MCF 10A (cell line): ENCODE results near the gene ARHGAP44. TPM values are rescaled to one million over a fixed set of nuclear protein-coding genes. Genes with fewer than 3 reads are reported as not detected.
"Not testable (repeated sequence)": the region's sequence is repeated elsewhere in the genome, so short reads cannot be mapped to it uniquely, and the experiment has no call there.

ENCODE experiments used
- BruUV-seq: library from RNA; stranded (reverse); fragments of 400-500 nt; replicated peaks from 2 replicates; lab custom pipeline; 2021; lab: Mats Ljungman, UMichigan
- CTCF ChIA-PET: fragments of 300-600 bp; sonication (Branson Sonifier 250); formaldehyde crosslinking; extraction: SDS; loops from one replicate; lab custom pipeline; 2021; ENCODE audit warnings: antibody characterized with exemption, inconsistent platforms; lab: Yijun Ruan, JAX
- POLR2A ChIA-PET: fragments of 300-600, 350-650 bp; sonication (Branson Sonifier 250); formaldehyde crosslinking; extraction: SDS; loops from one replicate; lab custom pipeline; 2020; ENCODE audit warnings: antibody characterized with exemption, inconsistent platforms; lab: Yijun Ruan, JAX
- DNase-seq: peaks from one replicate; pipeline ENCODE4 v3.0.0-alpha.2; 2018; ENCODE audit not compliant: unreplicated experiment
- H3K27ac Mint-ChIP-seq: one replicate; pipeline ENCODE4 v1.8.0; 2022; ENCODE audit warnings: mild to moderate bottlenecking, low read depth, mixed read lengths; ENCODE audit not compliant: unreplicated experiment
- H3K27me3 Mint-ChIP-seq: one replicate; pipeline ENCODE4 v1.8.0; 2022; ENCODE audit warnings: mixed read lengths; ENCODE audit not compliant: insufficient read depth, unreplicated experiment
- H3K36me3 Mint-ChIP-seq: one replicate; pipeline ENCODE4 v1.8.0; 2022; ENCODE audit warnings: mild to moderate bottlenecking, moderate library complexity, mixed read lengths; ENCODE audit not compliant: insufficient read depth, unreplicated experiment
- H3K4me1 Mint-ChIP-seq: one replicate; pipeline ENCODE4 v1.8.0; 2022; ENCODE audit warnings: mixed read lengths; ENCODE audit not compliant: insufficient read depth, unreplicated experiment
- H3K4me3 Mint-ChIP-seq: one replicate; pipeline ENCODE4 v1.8.0; 2022; ENCODE audit warnings: mild to moderate bottlenecking, moderate library complexity, mixed read lengths; ENCODE audit not compliant: unreplicated experiment
- H3K9me3 Mint-ChIP-seq: one replicate; pipeline ENCODE4 v1.8.0; 2022; ENCODE audit warnings: mixed read lengths; ENCODE audit not compliant: unreplicated experiment
- intact Hi-C: fragments of 100-400 bp; cut with micrococcal nuclease; formaldehyde crosslinking; loops from 2 replicates; pipeline ENCODE4 v1.14.1; 2022
- total RNA-seq: library from RNA; stranded (reverse); gene quantifications from 2 replicates; pipeline ENCODE4 v1.2.3, GENCODE V29; 2022
- TF ChIP-seq, protein P1 (sequence below): fragments of 200-600 bp; IDR thresholded peaks from one replicate; pipeline ENCODE4 v1.8.0; 2022; ENCODE audit warnings: antibody characterized with exemption, mild to moderate bottlenecking; ENCODE audit not compliant: unreplicated experiment

Gene ARHGAP44
- total RNA-seq, 1 experiment from 2014 or later = 1.3 TPM

DNA sequence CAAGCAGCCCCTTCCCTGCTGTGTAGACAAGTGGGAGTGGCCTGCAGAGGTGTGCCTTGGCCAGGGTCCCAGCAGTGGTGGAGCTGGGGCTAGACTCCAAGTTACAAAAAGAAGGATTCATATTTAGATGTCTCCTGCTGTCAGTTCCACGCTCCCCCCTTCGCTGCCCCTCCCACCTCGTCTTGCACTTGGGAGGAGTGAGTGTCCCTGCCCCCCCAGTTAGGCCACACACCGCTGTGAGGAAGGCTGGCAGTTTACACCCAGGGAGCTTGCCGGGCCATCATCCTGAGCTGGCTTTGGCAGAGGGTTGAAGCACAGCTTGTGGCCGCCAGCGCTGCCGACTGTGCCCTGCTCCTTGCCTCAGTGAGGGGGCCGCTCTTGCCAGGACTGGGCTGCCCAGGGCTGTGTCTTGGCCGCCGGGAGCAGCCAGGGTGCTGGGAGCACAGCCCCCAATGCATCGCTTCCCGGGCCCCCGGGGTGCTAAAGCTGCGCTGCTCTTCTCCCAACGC lies 184.3 kb downstream of the ARHGAP44 start:
- Mint-ChIP-seq H3K4me3 (no peak overlapping the region), H3K27me3 (peaks cover 21% of the 10 kb centered on the region), H3K27ac (no peak overlapping the region), H3K4me1 (peaks cover 7% of the 10 kb centered on the region), H3K9me3 (no peaks in the 10 kb centered on the region), H3K36me3 (no peaks in the 10 kb centered on the region)
- intact Hi-C loops = no loop called here
- CTCF ChIA-PET = no interaction called here
- DNase-seq = no peak
- BruUV-seq = no TSS peak
- POLR2A ChIA-PET = no interaction called here
- TF ChIP-seq, protein P1, sequence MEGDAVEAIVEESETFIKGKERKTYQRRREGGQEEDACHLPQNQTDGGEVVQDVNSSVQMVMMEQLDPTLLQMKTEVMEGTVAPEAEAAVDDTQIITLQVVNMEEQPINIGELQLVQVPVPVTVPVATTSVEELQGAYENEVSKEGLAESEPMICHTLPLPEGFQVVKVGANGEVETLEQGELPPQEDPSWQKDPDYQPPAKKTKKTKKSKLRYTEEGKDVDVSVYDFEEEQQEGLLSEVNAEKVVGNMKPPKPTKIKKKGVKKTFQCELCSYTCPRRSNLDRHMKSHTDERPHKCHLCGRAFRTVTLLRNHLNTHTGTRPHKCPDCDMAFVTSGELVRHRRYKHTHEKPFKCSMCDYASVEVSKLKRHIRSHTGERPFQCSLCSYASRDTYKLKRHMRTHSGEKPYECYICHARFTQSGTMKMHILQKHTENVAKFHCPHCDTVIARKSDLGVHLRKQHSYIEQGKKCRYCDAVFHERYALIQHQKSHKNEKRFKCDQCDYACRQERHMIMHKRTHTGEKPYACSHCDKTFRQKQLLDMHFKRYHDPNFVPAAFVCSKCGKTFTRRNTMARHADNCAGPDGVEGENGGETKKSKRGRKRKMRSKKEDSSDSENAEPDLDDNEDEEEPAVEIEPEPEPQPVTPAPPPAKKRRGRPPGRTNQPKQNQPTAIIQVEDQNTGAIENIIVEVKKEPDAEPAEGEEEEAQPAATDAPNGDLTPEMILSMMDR = no peak

DNA sequence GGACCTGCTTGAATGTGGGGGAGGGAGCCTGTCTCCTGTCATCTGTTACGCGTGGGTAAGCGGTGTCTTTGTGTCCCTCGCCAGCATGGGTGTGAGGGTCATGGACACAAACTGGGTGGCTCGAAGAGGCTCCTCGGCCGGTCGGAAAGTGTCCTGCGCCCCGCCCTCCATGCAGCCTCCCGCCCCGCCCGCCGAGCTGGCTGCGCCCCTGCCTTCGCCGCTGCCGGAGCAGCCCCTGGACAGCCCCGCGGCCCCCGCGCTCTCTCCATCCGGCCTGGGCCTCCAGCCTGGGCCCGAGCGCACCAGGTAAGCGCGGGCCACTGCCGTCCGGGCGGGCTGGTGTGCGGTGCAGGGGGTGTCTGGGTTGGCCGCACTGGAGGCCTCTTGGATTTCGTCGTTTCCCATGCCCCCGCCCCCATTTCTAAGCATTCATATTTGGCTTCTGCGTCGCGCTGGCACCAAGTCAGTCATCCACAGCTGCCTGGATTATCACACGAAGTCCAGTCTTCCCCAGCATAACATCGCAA lies 184.8 kb downstream of the ARHGAP44 start:
- TF ChIP-seq, protein P1 = no peak
- CTCF ChIA-PET = interaction anchor here (0.7 kb wide), 1 partner anchor 657 kb away, joined by 3 read pairs; no protein-coding TSS in a partner anchor
- H3K27ac Mint-ChIP-seq = no peak overlapping the region

DNA sequence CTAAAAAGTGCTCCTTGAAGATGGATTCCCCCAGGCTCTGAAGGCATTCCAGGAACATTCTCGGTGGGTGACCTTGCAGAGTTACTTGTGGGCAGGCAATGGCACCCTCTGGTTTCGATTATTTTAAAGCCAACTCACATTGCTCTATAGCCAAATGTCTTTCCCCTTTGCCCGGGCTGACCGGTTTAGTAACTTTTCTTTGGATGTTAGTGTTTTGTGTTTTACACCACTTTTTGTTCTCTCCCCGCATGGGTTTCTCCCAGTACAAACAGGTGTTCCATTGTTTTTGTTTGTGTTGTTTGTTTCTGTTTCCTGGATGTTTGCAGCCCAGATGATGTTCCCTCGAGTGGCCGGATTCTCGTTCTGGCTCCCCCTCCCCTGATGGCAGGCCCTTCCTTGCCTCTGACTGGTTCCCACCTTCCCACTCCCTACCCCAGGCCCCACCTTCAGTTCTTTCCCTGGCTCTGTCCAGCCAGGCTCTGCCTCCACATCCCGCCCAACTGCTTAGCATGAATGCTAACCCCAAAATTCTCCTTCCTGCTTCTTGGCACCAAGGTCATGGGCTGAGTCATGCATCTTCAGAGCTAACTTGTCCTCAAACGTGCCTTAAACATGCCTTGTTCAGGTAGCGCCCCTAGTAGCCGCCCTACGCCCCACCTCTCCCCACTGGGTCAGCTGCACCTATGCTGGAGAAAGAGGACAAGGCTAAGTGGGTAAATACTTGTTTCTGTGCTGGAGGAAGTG lies 187.9 kb downstream of the ARHGAP44 start:
- ChIA-PET POLR2A (interaction anchor here (0.6 to 1.2 kb wide), 2 partner anchors 9 to 872 kb away, joined by 3 read pairs; no protein-coding TSS in a partner anchor), CTCF (interaction anchor here (0.6 to 1.4 kb wide), 3 partner anchors 20 to 236 kb away, joined by 3 to 4 read pairs (median 4); no protein-coding TSS in a partner anchor)
- Mint-ChIP-seq H3K4me3 (no peak overlapping the region), H3K4me1 (peaks cover 7% of the 10 kb centered on the region), H3K9me3 (no peaks in the 10 kb centered on the region), H3K27ac (no peak overlapping the region), H3K27me3 (peaks cover 2% of the 10 kb centered on the region), H3K36me3 (no peaks in the 10 kb centered on the region)
- intact Hi-C loops = no loop called here
- TF ChIP-seq, protein P1 = no peak
- no TSS peak for BruUV-seq
- peak; percentile 41 for DNase-seq

More for the DNA sequence above, 184.8 kb downstream of the ARHGAP44 start:
- POLR2A ChIA-PET = no interaction called here
- H3K4me3 Mint-ChIP-seq = no peak overlapping the region
- intact Hi-C loops = no loop called here
- no TSS peak for BruUV-seq
- H3K27me3 Mint-ChIP-seq = peaks cover 21% of the 10 kb centered on the region
- H3K36me3 Mint-ChIP-seq = no peaks in the 10 kb centered on the region
- H3K9me3 Mint-ChIP-seq = no peaks in the 10 kb centered on the region
- no peak for DNase-seq
- H3K4me1 Mint-ChIP-seq = peaks cover 7% of the 10 kb centered on the region

DNA sequence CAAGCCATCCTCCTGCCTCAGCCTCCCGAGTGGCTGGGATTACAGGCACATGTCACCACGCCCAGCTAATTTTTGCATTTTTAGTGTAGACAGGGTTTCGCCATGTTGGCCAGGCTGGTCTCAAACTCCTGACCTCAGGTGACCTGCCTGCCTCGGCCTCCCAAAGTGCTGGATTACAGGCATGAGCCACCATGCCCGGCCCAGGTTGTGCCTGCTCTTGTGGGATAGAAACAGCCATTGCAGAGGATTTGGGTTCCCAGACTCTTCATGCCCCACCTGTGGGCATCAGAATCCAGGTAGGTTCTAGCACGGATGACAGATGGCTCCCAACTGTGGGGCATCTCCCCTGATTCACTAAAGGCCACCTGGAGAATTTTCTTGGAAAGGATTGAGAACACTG lies 189.5 kb downstream of the ARHGAP44 start:
- intact Hi-C loops, H3K27ac Mint-ChIP-seq, H3K27me3 Mint-ChIP-seq, BruUV-seq, DNase-seq, H3K9me3 Mint-ChIP-seq, H3K4me1 Mint-ChIP-seq, H3K4me3 Mint-ChIP-seq, H3K36me3 Mint-ChIP-seq, POLR2A ChIA-PET: not testable (repeated sequence)
- CTCF ChIA-PET = interaction anchor here (0.6 to 1.3 kb wide), 2 partner anchors 23 to 236 kb away, joined by 3 read pairs; no protein-coding TSS in a partner anchor
